Skin of body (tissue), 3 donors: Measurements from ENCODE around the gene CCNT1. TPM values are rescaled to one million over a fixed set of nuclear protein-coding genes. Genes with fewer than 3 reads are reported as not detected.
A peak's percentile ranks its signal among the peaks of the same experiment; 100 is the strongest.
"Not testable (repeated sequence)": the region's sequence is repeated elsewhere in the genome, so short reads cannot be mapped to it uniquely, and the experiment has no call there.

ENCODE experiments used
- DNase-seq: peaks from one replicate; lab custom pipeline; 2025; lab: John Stamatoyannopoulos, UW
- small RNA-seq: library from RNA; depleted of rRNA; stranded (forward); fragments of <200 nt; gene quantifications from one replicate; pipeline ENCODE3, GENCODE V24; 2014; ENCODE audit warnings: low replicate concordance
- total RNA-seq: library from RNA; depleted of rRNA; stranded (reverse); fragments of >200 nt; gene quantifications from one replicate; pipeline ENCODE4 v1.2.3, GENCODE V29; 2014

CCNT1 gene
- total RNA-seq, 1 donor from 2014 or later: 29.4 TPM

GRCh38 chr12:48641752-48642555 is 74.6 kb downstream of the CCNT1 start:
- not testable (repeated sequence) for DNase-seq

GRCh38 chr12:48640854-48641253 is 75.7 kb downstream of the CCNT1 start:
- no peak for DNase-seq

GRCh38 chr12:48640428-48640827 is 76.1 kb downstream of the CCNT1 start:
- no peak for DNase-seq

Small RNAs within 50 kb of the gene (small RNA-seq; reads per million reads assigned to genes)
- not detected for gene MIR1291
- 4.1 reads per million, percentile 90 among the genes with 10 or more reads in this experiment for gene SNORA2A
- 3.4 reads per million, percentile 89 among the genes with 10 or more reads in this experiment for gene SNORA2B
- 2.6 reads per million, percentile 87 among the genes with 10 or more reads in this experiment for gene SNORA2C

Other genes with a start within 250 kb of the CCNT1 start
- not detected for gene ANP32D, start 244.1 kb downstream of the CCNT1 start, total RNA-seq
- not detected for gene C12orf54, start 234.2 kb downstream of the CCNT1 start, total RNA-seq
- gene OR8S1, start 191.1 kb downstream of the CCNT1 start, total RNA-seq: not detected
- gene LALBA, start 146.7 kb downstream of the CCNT1 start, total RNA-seq: not detected
- gene KANSL2, start 34.5 kb downstream of the CCNT1 start, total RNA-seq: 43.3 TPM
- gene ADCY6, start 72.4 kb upstream of the CCNT1 start, total RNA-seq: 34.8 TPM
- 10.8 TPM for gene CACNB3, start 101.8 kb upstream of the CCNT1 start, total RNA-seq
- 43.3 TPM for gene DDX23, start 135.5 kb upstream of the CCNT1 start, total RNA-seq
- 1.1 TPM for gene RND1, start 149.2 kb upstream of the CCNT1 start, total RNA-seq
- 16.4 TPM for gene FKBP11, start 208.8 kb upstream of the CCNT1 start, total RNA-seq
- gene ARF3, start 240.8 kb upstream of the CCNT1 start, total RNA-seq: 24.6 TPM